ENCODE measurements around the gene GDF2.

GDF2 gene

GRCh38 chr10:47335906-47336305, 13.7 kb downstream of the GDF2 start:
- DNase-seq: no peak

- DNase-seq: no peak
Measured at GRCh38 chr10:47336387-47337134, 14.3 kb downstream of the GDF2 start.

GRCh38 chr10:47337310-47337709, 15.1 kb downstream of the GDF2 start:
- DNase-seq: no peak

- no peak for DNase-seq
Measured at GRCh38 chr10:47339186-47339735, 17.0 kb downstream of the GDF2 start.

- no peak for DNase-seq
Measured at GRCh38 chr10:47339759-47340607, 17.7 kb downstream of the GDF2 start.

GRCh38 chr10:47340608-47341170, 18.4 kb downstream of the GDF2 start:
- peak; percentile 30 for DNase-seq

- DNase-seq: no peak
Measured at GRCh38 chr10:47344996-47345870, 23.0 kb downstream of the GDF2 start.

- DNase-seq: peak; percentile 62
Measured at GRCh38 chr10:47346581-47347302, 24.5 kb downstream of the GDF2 start.

- DNase-seq: no peak
Measured at GRCh38 chr10:47347303-47347675, 25.0 kb downstream of the GDF2 start.

GRCh38 chr10:47348138-47348651, 25.9 kb downstream of the GDF2 start, which contains the start of gene RBP3:
RBP3 (plus strand) TSS chr10:47348363; CDS start chr10:47348485, 122 bp downstream.
- DNase-seq: no peak

- no peak for DNase-seq
Measured at GRCh38 chr10:47348661-47349470, 26.6 kb downstream of the GDF2 start.

- no peak for DNase-seq
Measured at GRCh38 chr10:47349516-47349915, 27.3 kb downstream of the GDF2 start.

GRCh38 chr10:47349941-47350371, 27.7 kb downstream of the GDF2 start:
- DNase-seq: no peak

- DNase-seq: no peak
Measured at GRCh38 chr10:47350671-47351640, 28.7 kb downstream of the GDF2 start.

- DNase-seq: no peak
Measured at GRCh38 chr10:47351899-47352815, 29.9 kb downstream of the GDF2 start.

GRCh38 chr10:47353351-47353750, 31.1 kb downstream of the GDF2 start:
- no peak for DNase-seq

GRCh38 chr10:47354165-47354564, 31.9 kb downstream of the GDF2 start:
- no peak for DNase-seq

GRCh38 chr10:47354900-47355299, 32.6 kb downstream of the GDF2 start:
- DNase-seq: no peak

Measured in NCI-H774 (cell line).